HG03565 (cell line): ENCODE results near the gene CCDC136.

Experiments used
- ATAC-seq: cut with Tn5 transposase; IDR thresholded peaks from one replicate; pipeline ENCODE4 v1.9.1; 2021; ENCODE audit warnings: mild to moderate bottlenecking, moderate library complexity; ENCODE audit not compliant: unreplicated experiment

The CCDC136 gene

GRCh38 chr7:128801667-128802418 is 10.1 kb downstream of the CCDC136 start:
- no peak for ATAC-seq

GRCh38 chr7:128804484-128804883 is 12.7 kb downstream of the CCDC136 start:
- no peak for ATAC-seq

GRCh38 chr7:128805225-128805624 is 13.5 kb downstream of the CCDC136 start:
- ATAC-seq: no peak

- ATAC-seq: no peak
Observed at GRCh38 chr7:128807191-128807590, 15.4 kb downstream of the CCDC136 start.

GRCh38 chr7:128809363-128809762 is 17.6 kb downstream of the CCDC136 start:
- no peak for ATAC-seq

GRCh38 chr7:128810473-128810872 is 18.7 kb downstream of the CCDC136 start:
- no peak for ATAC-seq

- ATAC-seq: no peak
Observed at GRCh38 chr7:128810997-128811396, 19.2 kb downstream of the CCDC136 start.

- ATAC-seq: no peak
Observed at GRCh38 chr7:128811631-128812430, 20.1 kb downstream of the CCDC136 start.

- ATAC-seq: no peak
Observed at GRCh38 chr7:128812514-128813168, 20.9 kb downstream of the CCDC136 start.

GRCh38 chr7:128814499-128814898 is 22.7 kb downstream of the CCDC136 start:
- ATAC-seq: no peak

- no peak for ATAC-seq
Observed at GRCh38 chr7:128815289-128815942, 23.6 kb downstream of the CCDC136 start.

- no peak for ATAC-seq
Observed at GRCh38 chr7:128818694-128819093, 26.9 kb downstream of the CCDC136 start.

GRCh38 chr7:128821724-128822123 is 30.0 kb downstream of the CCDC136 start:
- ATAC-seq: no peak

- ATAC-seq: no peak
Observed at GRCh38 chr7:128826512-128826911, 34.7 kb downstream of the CCDC136 start.

GRCh38 chr7:128826916-128827247 is 35.1 kb downstream of the CCDC136 start:
- ATAC-seq: no peak

- ATAC-seq: no peak
Observed at GRCh38 chr7:128827248-128827958, 35.6 kb downstream of the CCDC136 start.

- no peak for ATAC-seq
Observed at GRCh38 chr7:128827971-128828711, 36.4 kb downstream of the CCDC136 start.

- ATAC-seq: no peak
Observed at GRCh38 chr7:128829391-128830166, 37.8 kb downstream of the CCDC136 start.
